Naive thymus-derived CD4-positive, alpha-beta T cell (primary cell): Measurements from ENCODE around the gene LAMA5. TPM values are rescaled to one million over a fixed set of nuclear protein-coding genes. Genes with fewer than 3 reads are reported as not detected.

Experiments
- ATAC-seq: fragments of 150-1000 bp; cut with Tn5 transposase; 2 replicates; pipeline ENCODE4 v1.10.0; 2021; ENCODE audit warnings: mild to moderate bottlenecking, moderate library complexity
- CTCF ChIA-PET: fragments of 350-600 bp; sonication (Branson Sonifier 250); formaldehyde crosslinking; loops from one replicate; lab custom pipeline; 2021; ENCODE audit warnings: antibody characterized with exemption; lab: Charles Lee
- POLR2A ChIA-PET: fragments of 350-600 bp; sonication (Branson Sonifier 250); formaldehyde crosslinking; loops from one replicate; lab custom pipeline; 2021; ENCODE audit warnings: antibody characterized with exemption, inconsistent platforms; lab: Charles Lee
- DNase-seq, 9 donors: peaks; one replicate each; pipeline versions ENCODE4 v3.0.0 to v3.0.0-alpha.2; 2020 to 2022; ENCODE audit warnings: mixed read lengths in 1 of 9
- H3K27ac ChIP-seq: one replicate; pipeline ENCODE4 v1.7.0; 2013; ENCODE audit warnings: mild to moderate bottlenecking, low read depth, low read length, moderate library complexity
- H3K27me3 ChIP-seq, 2 donors: one replicate each; pipeline ENCODE4 v1.7.0; 2013; ENCODE audit warnings: low read length in 2 of 2, mild to moderate bottlenecking in 2 of 2, moderate library complexity in 2 of 2; ENCODE audit not compliant: control insufficient read depth in 2 of 2, insufficient read depth in 2 of 2
- H3K36me3 ChIP-seq, 3 experiments: 1 replicate in 2 of 3; 2 replicates in 1 of 3; pipeline ENCODE4 v1.7.0; 2013; ENCODE audit warnings: low read length in 3 of 3, mild to moderate bottlenecking in 3 of 3, moderate library complexity in 1 of 3; ENCODE audit not compliant: insufficient read depth in 3 of 3, control insufficient read depth in 2 of 3
- H3K4me1 ChIP-seq, 2 donors: one replicate each; pipeline ENCODE4 v1.7.0; 2013; ENCODE audit warnings: low read length in 2 of 2, mild to moderate bottlenecking in 2 of 2, moderate library complexity in 1 of 2; ENCODE audit not compliant: control insufficient read depth in 2 of 2, insufficient read depth in 2 of 2
- H3K4me3 ChIP-seq: 2 replicates; pipeline ENCODE4 v1.7.0; 2013; ENCODE audit warnings: mild to moderate bottlenecking, low read length
- H3K9me3 ChIP-seq, 3 experiments: 1 replicate in 2 of 3; 2 replicates in 1 of 3; pipeline ENCODE4 v1.7.0; 2013; ENCODE audit warnings: low read length in 3 of 3; ENCODE audit not compliant: control insufficient read depth in 2 of 3
- H3K27ac Mint-ChIP-seq, 9 donors: one replicate each; pipeline ENCODE4 v1.8.0; 2020 to 2022; ENCODE audit warnings: mixed read lengths in 9 of 9, mild to moderate bottlenecking in 8 of 9, moderate library complexity in 5 of 9, inconsistent platforms in 2 of 9
- H3K27me3 Mint-ChIP-seq, 5 donors: one replicate each; pipeline ENCODE4 v1.8.0; 2021 to 2022; ENCODE audit warnings: mixed read lengths in 5 of 5, mild to moderate bottlenecking in 1 of 5
- H3K36me3 Mint-ChIP-seq, 5 donors: one replicate each; pipeline ENCODE4 v1.8.0; 2020 to 2022; ENCODE audit warnings: mixed read lengths in 5 of 5, mild to moderate bottlenecking in 3 of 5, inconsistent platforms in 1 of 5
- H3K4me1 Mint-ChIP-seq, 7 donors: one replicate each; pipeline ENCODE4 v1.8.0; 2020 to 2022; ENCODE audit warnings: mixed read lengths in 7 of 7, mild to moderate bottlenecking in 3 of 7, inconsistent platforms in 1 of 7
- H3K4me3 Mint-ChIP-seq, 10 donors: one replicate each; pipeline ENCODE4 v1.8.0; 2020 to 2022; ENCODE audit warnings: mild to moderate bottlenecking in 10 of 10, mixed read lengths in 10 of 10, moderate library complexity in 6 of 10, inconsistent platforms in 2 of 10
- H3K9me3 Mint-ChIP-seq, 11 donors: one replicate each; pipeline ENCODE4 v1.8.0; 2020 to 2022; ENCODE audit warnings: mixed read lengths in 11 of 11, mild to moderate bottlenecking in 4 of 11, inconsistent platforms in 1 of 11, moderate library complexity in 1 of 11
- intact Hi-C, 2 donors: fragments of 100-400 bp; cut with micrococcal nuclease; formaldehyde crosslinking; loops; one replicate each; pipeline ENCODE4 v1.15.1; 2023
- polyA plus RNA-seq, 2 donors: library from polyadenylated mRNA; unstranded; fragments of 300-500 nt; fragmentation: Illumina TruSeq; gene quantifications; one replicate each; pipeline ENCODE4 v1.2.3, GENCODE V29; 2021
- total RNA-seq, 6 experiments: library from RNA in 5 of 6; stranded (reverse) in 5 of 6; gene quantifications; 1 replicate in 5 of 6; 2 replicates in 1 of 6; pipeline ENCODE4 v1.2.3 and lab custom pipeline; 2021 to 2026

The LAMA5 gene
- total and polyA plus RNA-seq, 7 experiments from 2014 or later = 0.05 to 1.3 (median 0.57) TPM; not detected in 2

DNA sequence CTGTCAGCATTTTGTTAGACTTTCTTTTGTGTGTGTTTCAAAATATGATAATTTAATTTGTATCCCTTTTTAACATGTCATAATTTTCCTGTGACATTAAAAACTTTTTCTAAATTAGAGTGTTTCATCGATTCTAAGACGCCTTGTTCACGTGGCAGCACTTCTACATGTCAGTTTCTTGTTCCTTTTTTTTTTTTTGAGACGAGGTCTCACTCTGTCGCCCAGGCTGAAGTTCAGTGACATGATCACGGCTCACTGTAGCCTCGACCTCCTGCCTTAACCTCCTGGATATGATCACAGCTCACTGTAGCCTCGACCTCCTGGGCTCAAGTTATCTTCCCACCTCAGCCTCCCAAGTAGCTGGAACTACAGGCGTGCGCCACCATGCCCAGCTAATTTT is 91.9 kb downstream of the LAMA5 start:
- ATAC-seq (no peak), DNase-seq (no peak)
- Mint-ChIP-seq H3K4me3 (no peak overlapping the region), H3K27me3 (no peaks in the 10 kb centered on the region), H3K27ac (no peak overlapping the region), H3K4me1 (peaks cover 0 to 3% (median 0%) of the 10 kb centered on the region in 7 donors), H3K9me3 (no peaks in the 10 kb centered on the region), H3K36me3 (peaks cover 9 to 61% (median 15%) of the 10 kb centered on the region in 5 donors)
- no peaks in the 10 kb centered on the region for H3K4me1 ChIP-seq
- H3K27ac ChIP-seq = no peak overlapping the region
- ChIA-PET CTCF (no interaction called here), POLR2A (no interaction called here)
- intact Hi-C loops = no loop called here
- peaks cover 7 to 69% (median 20%) of the 10 kb centered on the region in 3 experiments for H3K36me3 ChIP-seq
- no peak overlapping the region for H3K4me3 ChIP-seq
- H3K27me3 ChIP-seq = no peaks in the 10 kb centered on the region
- H3K9me3 ChIP-seq = no peaks in the 10 kb centered on the region

DNA sequence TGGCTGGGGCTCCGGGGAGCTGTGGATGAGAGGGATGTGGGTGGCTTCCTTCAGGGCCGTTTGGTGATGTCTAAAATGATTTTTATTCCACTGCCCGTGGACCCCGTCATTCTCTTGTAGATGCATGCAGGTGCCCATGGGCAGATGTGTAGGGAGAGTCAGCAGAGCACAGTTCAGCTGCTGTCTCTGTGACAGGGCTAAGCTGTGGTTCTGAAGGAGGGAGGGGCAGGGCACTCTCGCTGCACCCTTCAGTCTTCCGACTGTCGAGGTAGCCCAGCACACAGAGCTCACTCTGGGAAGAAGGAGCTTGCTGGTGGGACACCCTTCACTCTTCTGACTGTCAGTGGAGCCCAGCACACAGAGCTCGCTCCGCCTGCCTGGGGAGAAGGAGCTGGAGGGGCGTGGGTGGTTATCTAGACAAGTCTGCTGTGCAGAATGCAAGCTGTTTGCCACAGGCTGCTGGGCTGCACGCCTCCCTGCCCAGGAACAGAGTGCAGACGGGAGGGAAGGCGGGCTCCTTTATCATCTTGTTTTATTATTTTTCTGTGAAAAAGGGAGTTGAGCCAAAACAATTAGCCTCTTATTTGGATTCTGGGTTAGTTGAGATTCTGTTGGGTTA is 92.7 kb downstream of the LAMA5 start:
- Mint-ChIP-seq H3K9me3 (no peaks in the 10 kb centered on the region), H3K27ac (peak overlapping the region in 4 of 9 donors; percentile 26 to 72 (median 47)), H3K4me3 (no peak overlapping the region), H3K4me1 (peaks cover 0 to 3% (median 0%) of the 10 kb centered on the region in 7 donors), H3K27me3 (no peaks in the 10 kb centered on the region), H3K36me3 (peaks cover 8 to 60% (median 15%) of the 10 kb centered on the region in 5 donors)
- CTCF ChIA-PET = no interaction called here
- H3K27me3 ChIP-seq = no peaks in the 10 kb centered on the region
- ATAC-seq (no peak), DNase-seq (no peak)
- no peaks in the 10 kb centered on the region for H3K9me3 ChIP-seq
- H3K36me3 ChIP-seq = peaks cover 7 to 68% (median 14%) of the 10 kb centered on the region in 3 experiments
- POLR2A ChIA-PET = no interaction called here
- no peaks in the 10 kb centered on the region for H3K4me1 ChIP-seq
- intact Hi-C loops = no loop called here
- no peak overlapping the region for H3K27ac ChIP-seq
- H3K4me3 ChIP-seq = no peak overlapping the region

DNA sequence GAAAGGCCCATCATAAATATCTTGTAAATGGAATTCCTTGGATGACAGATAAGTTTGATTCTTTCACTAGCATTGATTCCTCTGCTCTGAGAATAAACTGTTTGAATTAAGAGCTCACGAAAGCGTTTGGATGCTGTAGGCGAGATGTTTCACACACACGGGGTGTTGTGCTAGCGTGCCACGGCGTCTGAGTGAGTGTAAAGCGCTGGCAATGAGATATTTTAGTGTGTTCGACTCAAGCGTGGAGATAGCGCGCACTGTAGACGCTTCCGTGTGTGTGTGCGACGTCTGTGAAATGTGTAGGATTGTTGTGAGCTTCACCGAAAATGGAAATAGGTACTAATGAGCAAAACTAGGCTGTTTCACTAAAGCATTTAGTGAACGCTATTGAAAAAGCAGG is 93.7 kb downstream of the LAMA5 start:
- Mint-ChIP-seq H3K4me3 (no peak overlapping the region), H3K9me3 (no peaks in the 10 kb centered on the region), H3K27me3 (no peaks in the 10 kb centered on the region), H3K4me1 (peaks cover 0 to 3% (median 0%) of the 10 kb centered on the region in 7 donors), H3K27ac (no peak overlapping the region), H3K36me3 (peaks cover 8 to 53% (median 11%) of the 10 kb centered on the region in 5 donors)
- ATAC-seq (no peak), DNase-seq (no peak)
- intact Hi-C loops = no loop called here
- ChIA-PET POLR2A (no interaction called here), CTCF (no interaction called here)
- H3K27ac ChIP-seq = no peak overlapping the region
- H3K9me3 ChIP-seq = no peaks in the 10 kb centered on the region
- H3K36me3 ChIP-seq = peaks cover 7 to 71% (median 12%) of the 10 kb centered on the region in 3 experiments
- H3K27me3 ChIP-seq = no peaks in the 10 kb centered on the region
- H3K4me1 ChIP-seq = no peaks in the 10 kb centered on the region
- no peak overlapping the region for H3K4me3 ChIP-seq

- peaks cover 7 to 74% (median 12%) of the 10 kb centered on the region in 3 experiments for H3K36me3 ChIP-seq
- Mint-ChIP-seq H3K9me3 (no peaks in the 10 kb centered on the region), H3K27ac (no peak overlapping the region), H3K4me1 (peaks cover 0 to 2% (median 0%) of the 10 kb centered on the region in 7 donors), H3K4me3 (no peak overlapping the region), H3K36me3 (peaks cover 8 to 45% (median 11%) of the 10 kb centered on the region in 5 donors), H3K27me3 (no peaks in the 10 kb centered on the region)
- H3K27ac ChIP-seq = no peak overlapping the region
- H3K4me1 ChIP-seq = no peaks in the 10 kb centered on the region
- H3K27me3 ChIP-seq = no peaks in the 10 kb centered on the region
- POLR2A ChIA-PET = no interaction called here
- no peak for DNase-seq
- CTCF ChIA-PET = no interaction called here
- no peak overlapping the region for H3K4me3 ChIP-seq
- no peaks in the 10 kb centered on the region for H3K9me3 ChIP-seq
- intact Hi-C loops = no loop called here
- no peak for ATAC-seq
Measured at GRCh38 chr20:62272200-62272599, 94.9 kb downstream of the LAMA5 start.

DNA sequence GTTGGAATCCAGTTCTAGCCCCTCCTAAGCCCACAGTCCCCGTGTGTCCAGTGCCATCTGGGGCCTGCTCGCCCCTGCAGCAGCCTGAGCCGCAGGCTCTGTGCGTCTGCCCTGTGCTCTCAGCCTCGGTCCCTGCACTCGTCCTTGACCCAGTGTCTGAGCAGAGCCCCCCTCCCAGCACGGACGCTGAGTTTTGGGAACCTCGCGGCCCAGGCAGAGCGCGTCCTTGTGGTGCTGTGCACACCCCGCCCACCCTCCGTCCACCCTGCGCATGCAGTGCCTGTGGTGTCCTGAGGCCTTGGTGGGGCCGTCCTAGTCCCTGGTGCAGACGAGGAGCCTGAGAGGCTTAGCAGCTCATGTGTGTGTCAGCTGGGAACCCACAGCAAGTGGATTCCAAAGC is 97.2 kb downstream of the LAMA5 start:
- ChIA-PET POLR2A (no interaction called here), CTCF (no interaction called here)
- Mint-ChIP-seq H3K36me3 (peaks cover 17 to 52% (median 21%) of the 10 kb centered on the region in 5 donors), H3K4me3 (no peak overlapping the region), H3K27me3 (no peaks in the 10 kb centered on the region), H3K4me1 (peaks cover 0 to 2% (median 0%) of the 10 kb centered on the region in 7 donors), H3K9me3 (peaks cover 0 to 1% (median 0%) of the 10 kb centered on the region in 11 donors), H3K27ac (no peak overlapping the region)
- no peak overlapping the region for H3K27ac ChIP-seq
- no peaks in the 10 kb centered on the region for H3K9me3 ChIP-seq
- peaks cover 7 to 82% (median 13%) of the 10 kb centered on the region in 3 experiments for H3K36me3 ChIP-seq
- H3K4me3 ChIP-seq = no peak overlapping the region
- DNase-seq (no peak), ATAC-seq (no peak)
- H3K4me1 ChIP-seq = no peaks in the 10 kb centered on the region
- intact Hi-C loops = no loop called here
- no peaks in the 10 kb centered on the region for H3K27me3 ChIP-seq

DNA sequence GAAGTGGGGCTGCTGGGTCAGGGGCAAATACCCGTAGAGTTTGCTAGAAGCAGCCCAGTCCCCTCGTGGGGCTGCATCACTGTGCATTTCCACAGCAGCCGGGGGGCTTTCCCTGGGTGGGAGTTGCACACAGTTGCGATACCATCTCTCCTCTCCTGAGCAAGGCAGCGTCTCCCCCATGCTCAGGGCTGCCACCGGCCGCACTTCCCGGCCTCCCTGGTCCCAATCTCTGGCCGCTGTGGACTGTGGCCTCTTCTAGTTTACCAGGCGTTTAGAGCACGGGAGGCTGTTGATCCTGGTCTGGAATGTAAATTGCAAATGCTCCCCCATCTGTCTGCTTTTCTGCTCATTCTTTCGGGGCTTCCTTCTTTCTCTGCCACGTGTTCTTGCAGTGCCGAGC is 97.7 kb downstream of the LAMA5 start:
- Histone ChIP-seq H3K4me1 (no peaks in the 10 kb centered on the region), H3K4me3 (no peak overlapping the region), H3K27ac (no peak overlapping the region), H3K9me3 (no peaks in the 10 kb centered on the region), H3K27me3 (no peaks in the 10 kb centered on the region), H3K36me3 (peaks cover 7 to 84% (median 13%) of the 10 kb centered on the region in 3 experiments)
- peaks cover 0 to 1% (median 0%) of the 10 kb centered on the region in 11 donors for H3K9me3 Mint-ChIP-seq
- no peak for ATAC-seq
- no peaks in the 10 kb centered on the region for H3K27me3 Mint-ChIP-seq
- no peak overlapping the region for H3K27ac Mint-ChIP-seq
- intact Hi-C loops = no loop called here
- peaks cover 0 to 1% (median 0%) of the 10 kb centered on the region in 7 donors for H3K4me1 Mint-ChIP-seq
- no peak for DNase-seq
- no peak overlapping the region for H3K4me3 Mint-ChIP-seq
- ChIA-PET CTCF (no interaction called here), POLR2A (no interaction called here)
- peaks cover 20 to 55% (median 26%) of the 10 kb centered on the region in 5 donors for H3K36me3 Mint-ChIP-seq
